ENCODE results near the gene MGMT.

DNA sequence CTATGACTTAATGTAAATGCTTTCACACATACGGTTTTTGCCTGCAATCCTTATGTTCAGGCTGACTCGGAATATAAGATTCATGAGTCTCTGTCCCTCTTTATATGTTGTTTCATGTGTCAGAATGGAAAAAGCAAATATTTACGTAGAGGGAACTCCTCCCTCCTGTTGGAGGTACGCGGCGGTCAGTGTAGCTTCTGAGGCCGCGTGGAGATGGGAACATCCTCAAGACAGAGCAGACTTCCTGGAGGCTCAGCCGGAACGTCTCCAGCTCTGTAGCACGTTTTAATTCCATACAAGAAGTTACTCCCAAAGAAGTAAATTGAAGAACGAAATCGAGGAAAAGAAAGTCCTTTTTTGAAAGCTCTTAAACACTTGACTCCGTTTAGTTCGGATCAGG lies 248.8 kb downstream of the MGMT start:
- TF ChIP-seq ZNF274 (IDR thresholded peaks at IDR 0.05; ENCODE audit: low read depth, low read length), result no peak
- no peak for TF ChIP-seq SUZ12 (IDR thresholded peaks at IDR 0.05; ENCODE audit: extremely low read depth, insufficient read depth, insufficient read length)
- TF ChIP-seq YY1 (IDR thresholded peaks at IDR 0.05; ENCODE audit: insufficient read depth, insufficient read length), result no peak
